HK-2 (cell line): ENCODE results near the gene FAM50B.
"Not testable (repeated sequence)": the region's sequence is repeated elsewhere in the genome, so short reads cannot be mapped to it uniquely, and the experiment has no call there.

Experiments
- DNase-seq: peaks from one replicate; pipeline ENCODE4 v3.0.0-alpha.2; 2018; ENCODE audit not compliant: unreplicated experiment

The FAM50B gene

DNA sequence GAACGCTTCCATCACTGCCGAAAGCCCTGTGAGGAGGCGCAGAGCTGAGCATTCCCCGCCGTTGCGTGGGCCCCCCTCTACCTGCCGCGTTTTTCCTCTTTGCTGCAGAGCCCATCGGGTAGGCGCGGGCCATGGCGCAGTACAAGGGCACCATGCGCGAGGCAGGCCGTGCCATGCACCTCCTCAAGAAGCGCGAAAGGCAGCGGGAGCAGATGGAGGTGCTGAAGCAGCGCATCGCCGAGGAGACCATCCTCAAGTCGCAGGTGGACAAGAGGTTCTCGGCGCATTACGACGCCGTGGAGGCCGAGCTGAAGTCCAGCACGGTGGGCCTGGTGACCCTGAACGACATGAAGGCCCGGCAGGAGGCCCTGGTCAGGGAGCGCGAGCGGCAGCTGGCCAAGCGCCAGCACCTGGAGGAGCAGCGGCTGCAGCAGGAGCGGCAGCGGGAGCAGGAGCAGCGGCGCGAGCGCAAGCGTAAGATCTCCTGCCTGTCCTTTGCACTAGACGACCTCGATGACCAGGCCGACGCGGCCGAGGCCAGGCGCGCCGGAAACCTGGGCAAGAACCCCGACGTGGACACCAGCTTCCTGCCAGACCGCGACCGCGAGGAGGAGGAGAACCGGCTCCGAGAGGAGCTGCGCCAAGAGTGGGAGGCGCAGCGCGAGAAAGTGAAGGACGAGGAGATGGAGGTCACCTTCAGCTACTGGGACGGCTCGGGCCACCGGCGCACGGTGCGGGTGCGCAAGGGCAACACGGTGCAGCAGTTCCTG, 693 bp downstream of the FAM50B start:
- DNase-seq = no peak

- no peak for DNase-seq
Observed at GRCh38 chr6:3850451-3851203, 1.5 kb downstream of the FAM50B start.

DNA sequence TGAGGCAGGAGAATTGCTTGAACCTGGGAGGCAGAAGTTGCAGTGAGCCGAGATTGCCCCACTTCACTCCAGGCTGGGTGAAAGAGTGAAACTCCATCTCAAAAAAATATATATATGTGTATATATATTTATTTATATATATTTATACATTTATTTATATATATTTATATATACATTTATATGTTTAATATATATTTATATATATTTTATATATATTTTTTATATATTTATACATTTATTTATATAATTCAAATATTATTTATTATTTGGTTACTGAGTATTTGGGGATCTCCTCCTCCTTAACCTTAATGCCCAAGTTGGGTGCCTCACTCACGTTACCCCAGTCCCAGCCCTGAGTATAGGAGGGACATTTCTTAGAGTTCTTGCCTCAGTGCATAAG, 2.7 kb downstream of the FAM50B start:
- no peak for DNase-seq

GRCh38 chr6:3852391-3852790, 3.2 kb downstream of the FAM50B start:
- DNase-seq = no peak

GRCh38 chr6:3855866-3856265, 6.7 kb downstream of the FAM50B start:
- no peak for DNase-seq

- DNase-seq = no peak
Observed at GRCh38 chr6:3856576-3856975, 7.4 kb downstream of the FAM50B start.

- no peak for DNase-seq
Observed at GRCh38 chr6:3857468-3858456, 8.6 kb downstream of the FAM50B start.

- no peak for DNase-seq
Observed at GRCh38 chr6:3859878-3860552, 10.8 kb downstream of the FAM50B start.

DNA sequence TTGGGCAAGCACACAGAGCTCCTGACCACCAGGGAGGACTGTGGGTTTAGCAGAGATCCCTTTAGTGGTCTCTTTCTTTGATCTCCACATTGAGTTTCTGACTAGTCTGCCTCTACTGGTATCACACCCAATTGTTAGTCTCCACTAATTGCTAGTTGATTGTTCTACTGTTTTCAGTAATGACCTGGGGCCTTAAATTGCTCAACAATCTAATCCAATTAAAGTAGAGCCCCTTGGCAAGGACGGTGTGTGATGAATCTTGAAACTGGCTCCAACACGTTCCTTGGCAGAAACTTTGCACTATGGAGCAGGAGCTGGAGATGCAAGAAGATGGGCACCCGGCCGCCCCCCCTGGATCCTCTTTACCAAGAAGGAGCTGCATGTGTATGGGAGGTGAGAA, 12.3 kb downstream of the FAM50B start:
- no peak for DNase-seq

GRCh38 chr6:3862038-3862437, 12.9 kb downstream of the FAM50B start:
- no peak for DNase-seq

GRCh38 chr6:3863322-3863721, 14.1 kb downstream of the FAM50B start:
- DNase-seq = not testable (repeated sequence)

- DNase-seq = no peak
Observed at GRCh38 chr6:3865463-3865862, 16.3 kb downstream of the FAM50B start.

- no peak for DNase-seq
Observed at GRCh38 chr6:3867641-3868502, 18.7 kb downstream of the FAM50B start.

DNA sequence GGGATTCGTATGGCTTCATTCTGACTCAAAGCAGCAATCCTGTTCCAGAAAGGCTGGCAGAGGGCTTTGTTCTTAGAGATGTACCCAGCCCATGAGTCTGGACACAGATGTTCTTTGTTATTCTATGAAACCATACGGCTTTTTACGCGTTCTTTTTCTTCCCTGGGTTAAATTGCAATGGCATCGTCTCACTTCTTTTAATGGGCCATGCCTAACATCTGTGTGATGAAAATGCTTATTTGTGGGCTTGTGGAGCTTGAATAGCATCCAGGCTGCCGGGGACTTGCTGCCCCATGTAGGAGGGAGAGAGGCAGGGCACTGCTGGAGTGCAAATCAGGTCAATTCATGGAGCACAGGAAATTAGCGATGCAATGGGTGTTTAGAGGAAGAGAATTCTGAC, 19.4 kb downstream of the FAM50B start:
- no peak for DNase-seq

- no peak for DNase-seq
Observed at GRCh38 chr6:3869284-3869631, 20.1 kb downstream of the FAM50B start.

DNA sequence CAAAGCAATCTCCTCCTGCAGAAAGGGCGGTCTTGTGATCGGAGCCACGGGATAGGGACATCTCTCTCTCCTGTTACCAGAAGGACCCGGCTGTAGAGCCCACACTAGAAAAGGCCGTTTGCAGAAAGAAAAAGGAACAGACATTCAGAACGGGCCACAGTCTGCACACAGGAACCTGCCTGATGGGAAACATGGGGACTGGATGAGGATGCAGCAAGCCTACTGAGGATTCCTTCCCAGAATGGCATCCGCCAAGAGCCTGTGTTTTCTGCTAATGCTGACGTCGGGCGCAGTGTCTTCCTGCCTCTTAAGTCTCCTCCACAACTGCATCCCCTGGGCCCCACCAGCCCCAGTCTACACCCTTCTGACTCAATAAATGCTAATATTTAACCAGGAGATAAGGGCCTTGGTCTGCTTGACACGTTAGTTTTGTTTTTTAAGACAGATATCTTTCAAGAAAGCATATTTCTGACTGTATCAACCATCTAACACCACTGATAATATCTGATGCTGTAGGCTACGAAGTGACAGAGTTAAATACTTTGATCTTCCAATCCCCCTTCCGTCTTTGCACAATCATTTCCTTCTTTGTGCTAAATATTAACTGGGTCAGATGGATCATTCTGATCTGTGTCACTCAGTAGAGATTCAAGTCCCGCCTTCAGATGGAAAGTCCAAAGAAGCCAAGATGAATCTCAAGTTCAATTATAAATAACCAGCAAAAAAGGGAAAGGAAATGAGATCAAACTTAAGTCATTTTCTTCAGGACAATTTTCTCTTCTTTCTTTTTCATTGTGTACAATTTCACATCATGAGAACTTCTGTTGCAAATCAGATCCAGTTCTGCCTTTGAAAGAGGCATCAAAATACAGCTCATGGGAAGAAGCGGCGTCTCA, 20.7 kb downstream of the FAM50B start:
- peak; percentile 42 for DNase-seq

- DNase-seq = no peak
Observed at GRCh38 chr6:3870528-3870925, 21.4 kb downstream of the FAM50B start.

- DNase-seq = no peak
Observed at GRCh38 chr6:3871515-3871914, 22.3 kb downstream of the FAM50B start.

- no peak for DNase-seq
Observed at GRCh38 chr6:3871939-3872338, 22.8 kb downstream of the FAM50B start.
